ENCODE measurements around the gene MS4A2.
"Not testable (repeated sequence)": the region's sequence is repeated elsewhere in the genome, so short reads cannot be mapped to it uniquely, and the experiment has no call there.

MS4A2 gene

GRCh38 chr11:60088364-60088763 is at the start of gene MS4A2:
Gene MS4A2, plus strand, starts transcription at chr11:60088664. Its CDS starts 102 bp downstream, at chr11:60088766.
- DNase-seq (ENCODE audit: low read depth): no peak

GRCh38 chr11:60040109-60040508 is 48.4 kb upstream of the MS4A2 start, which contains the start of gene OOSP2:
Gene OOSP2, plus strand, starts transcription at chr11:60040409. Its CDS starts 51 bp downstream, at chr11:60040460.
- no peak for DNase-seq (ENCODE audit: low read depth)

- not testable (repeated sequence) for DNase-seq (ENCODE audit: low read depth)
Observed at GRCh38 chr11:60050422-60050821, 38.0 kb upstream of the MS4A2 start.

GRCh38 chr11:60050839-60051238 is 37.6 kb upstream of the MS4A2 start:
- DNase-seq (ENCODE audit: low read depth): not testable (repeated sequence)

- DNase-seq (ENCODE audit: low read depth): no peak
Observed at GRCh38 chr11:60056349-60056969, 32.0 kb upstream of the MS4A2 start, which contains the start of gene MS4A3. Gene MS4A3, plus strand, starts transcription at chr11:60056665. Its CDS starts 4,496 bp downstream, at chr11:60061161.

- DNase-seq (ENCODE audit: low read depth): no peak
Observed at GRCh38 chr11:60059052-60059451, 29.4 kb upstream of the MS4A2 start.

- no peak for DNase-seq (ENCODE audit: low read depth)
Observed at GRCh38 chr11:60059521-60060240, 28.8 kb upstream of the MS4A2 start.

- DNase-seq (ENCODE audit: low read depth): no peak
Observed at GRCh38 chr11:60064111-60064510, 24.4 kb upstream of the MS4A2 start.

- DNase-seq (ENCODE audit: low read depth): no peak
Observed at GRCh38 chr11:60065801-60066200, 22.7 kb upstream of the MS4A2 start.

GRCh38 chr11:60069450-60069849 is 19.0 kb upstream of the MS4A2 start:
- no peak for DNase-seq (ENCODE audit: low read depth)

GRCh38 chr11:60071644-60072043 is 16.8 kb upstream of the MS4A2 start:
- DNase-seq (ENCODE audit: low read depth): not testable (repeated sequence)

GRCh38 chr11:60077216-60077817 is 11.1 kb upstream of the MS4A2 start:
- DNase-seq (ENCODE audit: low read depth): no peak

GRCh38 chr11:60077981-60078380 is 10.5 kb upstream of the MS4A2 start:
- no peak for DNase-seq (ENCODE audit: low read depth)

- DNase-seq (ENCODE audit: low read depth): no peak
Observed at GRCh38 chr11:60078745-60079144, 9.7 kb upstream of the MS4A2 start.

GRCh38 chr11:60080535-60080934 is 7.9 kb upstream of the MS4A2 start:
- no peak for DNase-seq (ENCODE audit: low read depth)

GRCh38 chr11:60084631-60085273 is 3.7 kb upstream of the MS4A2 start:
- no peak for DNase-seq (ENCODE audit: low read depth)

- DNase-seq (ENCODE audit: low read depth): no peak
Observed at GRCh38 chr11:60085909-60086308, 2.6 kb upstream of the MS4A2 start.

- no peak for DNase-seq (ENCODE audit: low read depth)
Observed at GRCh38 chr11:60087239-60087638, 1.2 kb upstream of the MS4A2 start.

GRCh38 chr11:60095477-60096120 is 7.1 kb downstream of the MS4A2 start:
- no peak for DNase-seq (ENCODE audit: low read depth)

GRCh38 chr11:60097189-60097588 is 8.7 kb downstream of the MS4A2 start:
- DNase-seq (ENCODE audit: low read depth): no peak

GRCh38 chr11:60098508-60098907 is 10.0 kb downstream of the MS4A2 start:
- no peak for DNase-seq (ENCODE audit: low read depth)

GRCh38 chr11:60100516-60100915 is 12.1 kb downstream of the MS4A2 start:
- no peak for DNase-seq (ENCODE audit: low read depth)
